Ishikawa (cell line): ENCODE results near the gene PDCD1LG2.

Source experiments
- CEBPB ChIP-seq: IDR thresholded peaks from 2 replicates; pipeline ENCODE4 v1.6.1; 2012
- CREB1 ChIP-seq: IDR thresholded peaks from 2 replicates; pipeline ENCODE4 v1.6.1; 2012; ENCODE audit warnings: low read depth
- EP300 ChIP-seq: IDR thresholded peaks from 2 replicates; pipeline ENCODE4 v1.6.1; 2012; ENCODE audit warnings: borderline replicate concordance
- NFIC ChIP-seq: IDR thresholded peaks from 2 replicates; pipeline ENCODE4 v1.6.1; 2012
- TEAD4 ChIP-seq: IDR thresholded peaks from 2 replicates; pipeline ENCODE4 v1.6.1; 2012
- ZBTB7A ChIP-seq: IDR thresholded peaks from 2 replicates; pipeline ENCODE4 v1.6.1; 2012; ENCODE audit warnings: low read depth
- TF ChIP-seq, protein P1 (sequence below): IDR thresholded peaks from 2 replicates; pipeline ENCODE4 v1.6.1; 2012

The PDCD1LG2 gene

DNA sequence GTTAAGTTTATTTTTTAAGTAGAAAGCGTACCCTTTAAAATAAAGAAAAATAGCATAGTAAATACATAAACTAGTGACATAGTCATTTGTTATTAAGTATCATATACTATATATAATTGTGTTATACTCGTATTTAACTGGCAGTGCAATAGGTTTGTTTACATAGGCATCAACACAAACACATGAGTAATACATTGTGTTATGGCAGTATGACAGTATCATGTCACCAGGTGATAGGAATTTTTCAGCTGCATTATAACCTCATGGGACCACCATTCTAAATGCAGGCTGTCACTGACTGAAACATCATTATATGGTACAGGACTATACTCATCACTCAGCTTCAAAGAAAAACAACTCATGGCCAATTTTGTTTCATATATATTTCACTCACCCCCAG is 110.2 kb downstream of the PDCD1LG2 start:
- TF ChIP-seq NFIC (no peak), CREB1 (no peak), CEBPB (no peak), TEAD4 (no peak), EP300 (no peak), ZBTB7A (no peak)
- TF ChIP-seq, protein P1, sequence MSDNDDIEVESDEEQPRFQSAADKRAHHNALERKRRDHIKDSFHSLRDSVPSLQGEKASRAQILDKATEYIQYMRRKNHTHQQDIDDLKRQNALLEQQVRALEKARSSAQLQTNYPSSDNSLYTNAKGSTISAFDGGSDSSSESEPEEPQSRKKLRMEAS = no peak
